GM21723 (cell line): ENCODE results near the gene USP20.
"Not testable (repeated sequence)": the region's sequence is repeated elsewhere in the genome, so short reads cannot be mapped to it uniquely, and the experiment has no call there.

ENCODE experiments used
- ATAC-seq: cut with Tn5 transposase; IDR thresholded peaks from one replicate; pipeline ENCODE4 v1.9.1; 2021; ENCODE audit warnings: mild to moderate bottlenecking, moderate library complexity; ENCODE audit not compliant: unreplicated experiment

USP20 gene

DNA sequence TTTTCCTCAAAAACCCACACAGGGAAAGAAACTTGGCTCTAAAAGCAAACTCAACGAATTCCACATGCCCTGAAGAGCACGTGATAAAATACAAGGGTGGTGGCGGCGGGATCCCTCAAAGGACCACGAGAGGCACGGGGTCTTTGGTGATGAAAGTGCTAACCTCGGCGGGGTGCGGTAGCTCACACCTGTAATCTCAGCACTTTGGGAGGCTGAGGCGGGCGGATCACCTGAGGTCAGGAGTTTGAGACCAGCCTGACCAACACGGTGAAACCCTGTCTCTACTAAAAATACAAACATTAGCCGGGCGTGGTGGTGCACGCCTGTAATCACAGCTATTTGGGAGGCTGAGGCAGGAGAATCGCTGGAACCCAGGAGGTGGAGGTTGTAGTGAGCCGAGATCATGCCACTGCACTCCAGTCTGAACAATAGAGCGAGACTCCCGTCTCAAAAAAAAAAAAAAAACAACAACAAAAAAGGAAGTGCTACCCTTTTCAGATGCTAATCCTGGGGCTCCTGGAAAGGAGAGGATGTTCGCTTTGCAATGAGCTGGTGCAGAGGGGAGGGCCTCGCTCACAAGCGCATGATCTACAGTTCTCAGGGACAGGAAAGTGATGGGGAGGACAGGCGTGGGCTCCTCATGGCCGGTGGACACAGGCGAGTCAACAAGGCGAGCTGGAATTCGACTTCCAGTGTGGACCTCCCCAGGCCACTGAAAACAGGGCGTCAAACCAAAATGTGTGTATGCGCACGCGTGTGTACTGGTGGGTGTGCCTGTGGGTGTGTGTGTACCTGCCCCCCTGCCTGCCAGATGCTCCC lies 54.1 kb downstream of the USP20 start:
- no peak for ATAC-seq

DNA sequence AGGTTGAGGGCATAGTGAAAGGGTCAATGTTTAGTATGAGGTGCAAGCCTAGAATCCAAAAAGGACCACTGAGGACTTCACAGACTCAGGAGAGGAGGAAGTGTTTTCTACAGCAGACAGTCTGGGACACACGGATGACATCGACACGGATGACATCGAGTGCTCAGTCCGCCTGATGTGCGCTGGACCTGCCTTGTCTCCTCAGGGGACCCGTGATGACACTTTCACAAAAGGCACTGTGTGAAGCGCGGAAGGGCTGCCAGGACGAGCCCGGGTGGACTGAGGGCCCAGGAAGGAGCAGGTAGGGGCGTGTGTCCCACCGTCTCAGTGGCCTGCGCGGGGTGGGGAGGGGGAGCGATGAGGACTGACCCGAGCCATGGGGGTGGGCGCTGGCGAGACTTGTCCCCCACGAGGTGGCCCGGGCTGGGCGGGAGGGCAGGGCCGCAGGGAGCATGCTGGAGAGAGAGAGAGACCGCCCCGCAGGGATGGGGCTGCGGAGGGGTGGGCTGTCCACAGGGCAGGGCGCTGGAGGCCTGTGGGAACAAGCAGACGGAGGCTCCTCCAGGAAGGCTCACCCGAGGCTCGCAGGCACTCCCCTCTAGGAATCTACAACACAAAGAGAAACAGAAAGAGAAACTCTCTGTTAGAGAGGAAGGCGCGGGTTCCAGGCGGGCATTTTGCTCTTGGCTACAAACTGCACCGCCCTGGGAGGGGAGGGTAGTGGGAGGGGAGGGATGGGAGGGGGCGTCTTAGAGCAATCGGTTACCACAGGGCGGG lies 54.9 kb downstream of the USP20 start:
- ATAC-seq, result no peak

DNA sequence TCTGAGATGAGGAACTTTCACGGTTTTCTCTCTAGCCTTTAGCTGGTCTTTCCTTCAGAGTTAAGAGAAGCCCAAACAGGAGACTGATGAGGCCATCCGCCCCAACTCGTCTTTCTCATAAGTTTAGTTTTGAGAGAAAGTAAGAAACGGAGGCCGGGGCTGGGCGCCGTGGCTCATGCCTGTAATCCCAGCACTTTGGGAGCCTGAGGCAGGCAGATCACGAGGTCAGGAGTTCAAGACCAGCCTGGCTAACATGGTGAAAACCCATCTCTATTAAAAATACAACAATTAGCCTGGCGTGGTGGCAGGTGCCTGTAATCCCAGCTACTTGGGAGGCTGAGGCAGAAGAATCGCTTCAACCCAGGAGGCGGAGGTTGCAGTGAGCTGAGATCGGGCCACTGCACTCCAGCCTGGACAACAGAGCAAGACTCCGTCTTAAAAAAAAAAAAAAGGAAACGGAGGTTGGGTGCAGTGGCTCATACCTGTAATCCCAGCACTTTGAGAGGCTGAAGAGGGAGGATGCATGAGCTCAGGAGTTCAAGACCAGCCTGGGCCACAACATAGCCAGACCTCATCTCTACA lies 55.6 kb downstream of the USP20 start:
- ATAC-seq, result not testable (repeated sequence)

DNA sequence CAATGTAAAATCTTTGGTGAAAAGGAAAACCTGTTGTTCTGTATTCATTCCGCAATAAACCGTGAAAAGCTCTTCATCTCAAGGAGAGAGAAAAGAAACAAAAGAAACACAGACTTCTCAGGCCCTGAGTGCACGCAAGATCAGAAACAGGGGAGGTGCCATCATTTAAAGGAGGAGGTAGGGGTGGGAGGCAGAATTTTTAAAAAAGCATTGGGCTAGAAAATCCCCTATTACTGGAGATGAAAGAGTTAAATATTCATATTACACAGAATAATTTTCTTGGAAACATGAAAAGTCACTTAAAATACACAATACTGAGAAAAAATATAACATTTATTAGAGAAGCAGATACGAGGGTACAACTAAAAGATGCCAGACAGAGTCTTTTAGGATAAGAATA lies 56.3 kb downstream of the USP20 start:
- ATAC-seq, result no peak

DNA sequence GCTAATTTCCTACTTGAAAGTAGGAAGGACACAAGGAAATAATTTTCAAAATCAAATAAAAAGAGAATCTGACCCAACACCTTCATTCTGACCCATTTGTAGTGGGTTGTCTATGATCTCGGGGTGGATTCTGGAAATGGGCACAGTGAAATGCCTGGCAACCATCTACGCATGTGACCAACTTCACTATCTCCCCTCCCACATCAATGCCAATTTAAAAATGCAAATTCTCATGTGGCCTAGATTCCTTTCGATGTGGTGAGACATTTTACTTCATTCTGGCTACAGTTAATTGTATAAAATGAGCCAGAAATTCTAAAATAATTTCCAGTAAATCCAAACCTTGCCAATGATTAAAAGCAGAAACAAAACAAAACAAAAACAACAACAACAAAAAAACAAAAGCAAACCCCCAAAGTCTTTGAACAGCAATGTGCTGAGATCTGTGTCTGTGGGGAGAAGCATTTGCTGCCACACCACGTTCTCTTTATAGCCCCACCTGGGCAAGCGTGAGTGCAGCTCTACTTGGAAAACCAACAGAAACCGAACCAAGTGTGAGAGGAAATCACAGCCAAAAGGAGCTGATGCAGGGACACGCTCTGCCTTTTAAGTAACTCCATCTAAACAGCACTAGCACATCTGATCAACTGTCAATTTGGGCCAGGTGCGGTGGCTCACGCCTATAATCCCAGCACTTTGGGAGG lies 59.0 kb downstream of the USP20 start:
- no peak for ATAC-seq

DNA sequence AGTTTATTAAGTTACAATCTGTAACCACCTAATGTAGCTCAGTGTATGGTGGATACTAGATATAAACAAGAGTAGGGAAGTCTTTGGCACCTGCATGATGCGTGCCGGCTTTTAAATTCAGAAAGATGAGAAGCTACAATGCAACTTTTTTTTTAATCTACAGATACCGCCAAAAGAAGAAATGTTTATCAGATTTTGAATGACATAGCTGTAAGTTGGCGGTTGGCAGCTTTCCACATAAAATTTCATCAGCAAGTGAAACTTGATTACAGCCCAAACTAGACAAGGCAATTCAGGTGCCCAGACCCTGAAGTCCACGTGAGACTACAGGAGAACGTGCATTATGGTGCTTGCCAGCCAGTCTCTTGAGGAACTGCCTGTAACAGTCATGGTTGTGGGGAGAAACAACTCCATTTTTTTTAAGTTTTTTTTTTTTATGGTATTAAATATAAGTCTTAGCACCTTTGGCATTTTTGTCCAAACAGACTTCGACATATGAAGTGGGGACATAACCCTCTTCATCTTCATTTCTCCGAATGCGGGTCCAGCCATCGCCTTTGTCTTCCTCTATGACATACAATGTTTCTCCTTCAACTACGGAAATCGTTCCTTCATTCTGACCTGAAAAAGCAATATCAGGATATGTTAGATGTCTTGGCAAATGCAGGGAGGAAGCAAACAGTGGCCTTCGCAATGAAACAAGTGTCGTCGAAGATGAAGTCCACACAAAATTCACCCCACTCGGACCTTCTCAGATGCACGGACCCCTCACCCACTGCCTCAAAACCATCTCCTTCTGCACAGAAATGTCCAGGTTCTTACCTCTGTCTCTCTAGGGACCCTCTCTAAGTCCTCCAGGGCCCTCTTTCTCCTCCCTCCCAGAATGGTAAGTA lies 60.4 kb downstream of the USP20 start:
- ATAC-seq, result no peak

DNA sequence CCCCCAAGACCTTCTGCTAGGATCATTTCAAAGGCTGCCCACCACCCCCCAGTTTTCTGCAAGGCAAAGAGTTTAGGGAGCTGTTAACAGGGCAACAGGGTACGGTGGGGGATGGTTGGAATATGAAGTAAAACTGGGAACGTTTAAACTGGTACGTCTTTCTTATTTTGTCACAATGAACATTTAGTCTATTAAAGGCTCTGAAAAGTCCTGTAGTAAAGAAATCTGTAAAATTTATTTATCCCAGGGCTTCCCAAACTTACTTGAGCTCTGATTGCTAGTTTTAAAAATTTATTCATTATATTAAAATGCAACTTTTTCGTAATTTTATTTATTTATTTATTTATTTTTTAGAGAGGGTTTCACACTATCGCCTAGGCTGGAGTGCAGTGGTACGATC lies 62.0 kb downstream of the USP20 start:
- ATAC-seq, result no peak

DNA sequence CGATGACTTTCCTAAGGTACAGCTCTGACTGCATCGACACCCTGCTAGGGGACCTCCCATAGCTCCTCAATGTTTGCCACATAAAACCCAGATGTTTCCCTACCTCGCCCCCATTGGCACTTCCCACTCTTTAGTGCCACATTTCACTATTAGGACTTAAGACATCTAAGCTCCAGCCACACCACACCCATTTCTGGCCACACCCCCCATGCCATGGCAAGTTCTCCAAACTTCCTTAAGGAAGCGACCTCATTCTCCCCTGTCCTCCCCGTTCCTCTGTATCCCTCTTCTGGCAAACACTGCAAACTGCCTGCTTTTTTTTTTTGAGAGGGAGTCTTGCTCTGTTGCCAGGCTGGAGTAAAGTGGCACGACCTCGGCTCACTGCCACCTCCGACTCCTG lies 62.9 kb downstream of the USP20 start:
- no peak for ATAC-seq

DNA sequence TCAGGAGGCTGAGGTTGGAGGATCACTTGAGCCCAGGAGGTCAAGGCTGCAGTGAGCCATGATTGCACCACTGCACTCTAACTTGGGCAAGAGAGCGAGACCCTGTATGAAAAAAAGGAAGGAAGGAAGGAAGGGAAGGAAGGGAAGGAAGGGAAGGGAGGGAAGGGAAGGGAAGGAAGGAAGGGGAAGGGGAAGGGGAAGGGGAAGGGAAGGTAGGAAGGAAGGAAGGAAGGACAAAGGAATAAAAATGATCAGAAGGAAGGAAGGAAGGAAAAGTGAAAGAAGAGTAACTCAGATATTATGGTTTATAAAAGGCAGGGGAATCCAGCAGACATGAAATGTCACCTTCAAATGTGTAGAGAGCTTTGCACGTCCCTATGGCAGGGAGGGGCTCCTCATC lies 64.4 kb downstream of the USP20 start:
- ATAC-seq, result no peak

DNA sequence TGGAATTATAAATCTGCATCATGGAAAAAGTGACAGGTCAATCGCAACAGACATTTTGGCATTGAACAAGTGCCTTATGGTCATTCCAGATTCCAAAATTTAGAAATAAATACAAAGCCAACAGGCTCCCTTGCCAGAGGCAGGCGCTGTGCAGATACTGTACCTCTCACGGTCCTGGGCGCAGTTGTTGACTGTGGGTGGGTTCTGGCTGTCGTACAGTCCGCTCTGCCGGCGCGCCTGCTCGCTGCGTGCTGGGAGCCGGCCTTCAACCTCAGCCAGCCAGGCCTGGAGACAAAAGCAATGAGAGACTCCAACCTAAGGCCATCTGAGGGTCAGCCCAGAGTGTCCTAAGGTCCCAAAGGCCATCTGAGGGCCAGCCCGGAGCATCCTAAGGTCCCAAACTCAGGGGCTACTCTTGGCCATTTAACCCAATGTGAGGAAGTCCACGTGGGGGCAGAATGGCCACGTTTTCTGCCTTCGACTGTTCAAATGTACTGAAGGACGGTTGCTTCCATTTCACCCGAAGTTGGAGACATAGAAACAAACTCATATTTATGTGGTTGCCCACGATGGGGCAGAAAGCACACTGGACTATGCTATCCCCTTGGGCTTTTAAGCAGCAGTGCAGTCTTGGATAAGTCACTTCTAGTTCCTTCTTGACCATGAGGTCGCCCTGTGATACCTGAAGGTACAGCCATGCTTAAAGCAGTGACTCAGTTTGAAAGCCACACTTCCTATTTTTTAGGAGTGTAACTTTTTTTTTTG lies 65.2 kb downstream of the USP20 start:
- ATAC-seq, result peak; percentile 75

DNA sequence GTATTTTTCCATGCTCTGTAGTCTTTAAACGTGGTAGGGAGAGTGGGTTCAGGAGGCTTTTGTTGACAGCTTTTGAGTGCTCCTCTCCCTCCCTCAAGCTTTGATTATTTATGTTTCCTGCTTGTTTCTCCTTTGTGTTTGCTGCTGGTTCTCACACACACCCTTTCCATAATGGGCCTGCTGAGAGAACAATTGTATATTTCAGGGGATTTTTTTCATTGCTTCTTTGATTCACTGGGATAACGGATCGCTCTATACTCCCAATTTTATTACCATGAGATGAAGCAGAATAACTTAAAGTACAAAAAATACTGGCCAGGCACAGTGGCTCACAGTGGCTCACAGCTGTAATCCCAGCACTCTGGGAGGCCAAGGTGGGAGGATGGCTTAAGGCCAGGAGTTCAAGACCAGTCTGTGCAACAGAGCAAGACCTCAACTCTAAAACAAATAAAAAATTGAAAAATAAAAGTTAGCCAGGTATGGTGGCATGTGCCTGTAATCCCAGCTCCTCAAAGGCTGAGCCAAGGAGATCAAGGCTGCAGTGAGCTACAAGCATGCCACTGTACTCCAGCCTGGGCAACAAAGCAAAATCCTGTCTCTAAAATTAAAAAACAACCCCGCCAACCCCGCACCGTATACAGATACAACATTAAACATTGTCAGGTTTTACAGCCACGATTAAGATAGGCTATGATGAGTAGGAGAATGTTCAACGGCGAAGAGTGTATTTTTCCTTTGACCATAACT lies 66.9 kb downstream of the USP20 start:
- ATAC-seq, result no peak

DNA sequence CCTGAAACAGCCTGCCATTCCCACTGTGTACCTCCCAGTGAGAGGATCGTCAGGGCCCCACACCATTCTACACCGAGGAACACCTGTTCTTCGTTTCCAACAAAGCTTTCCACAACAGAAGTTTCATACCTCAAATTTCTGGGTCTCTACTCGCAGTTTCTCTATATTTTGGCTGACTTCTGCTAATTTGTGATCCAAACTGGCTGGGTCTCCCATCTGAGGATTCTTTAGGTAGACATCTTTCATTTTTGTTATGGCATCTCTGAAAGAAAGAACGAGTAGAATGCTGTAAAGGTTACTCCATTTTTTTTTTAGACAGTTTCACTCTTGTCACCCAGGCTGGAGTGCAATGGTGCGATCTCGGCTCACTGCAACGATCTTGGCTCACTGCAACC lies 67.5 kb downstream of the USP20 start:
- ATAC-seq, result no peak

DNA sequence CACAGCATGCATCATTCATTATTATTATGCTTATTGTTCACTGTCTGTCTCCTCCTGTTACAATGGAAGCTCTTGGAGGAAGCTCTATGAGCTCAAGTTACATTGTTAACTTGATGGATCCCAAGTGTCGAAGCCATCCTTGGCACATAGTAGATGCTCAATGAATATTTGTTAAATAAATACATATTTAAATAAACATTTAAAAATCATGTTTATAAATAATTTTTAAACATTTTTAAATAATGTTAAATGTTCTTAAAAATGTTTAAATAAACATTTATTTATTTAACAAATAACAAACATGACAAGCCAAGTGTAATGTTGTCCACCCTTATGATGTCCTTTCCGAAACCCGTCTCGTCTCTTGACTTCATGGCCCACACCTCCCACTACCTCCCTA lies 69.5 kb downstream of the USP20 start:
- no peak for ATAC-seq

DNA sequence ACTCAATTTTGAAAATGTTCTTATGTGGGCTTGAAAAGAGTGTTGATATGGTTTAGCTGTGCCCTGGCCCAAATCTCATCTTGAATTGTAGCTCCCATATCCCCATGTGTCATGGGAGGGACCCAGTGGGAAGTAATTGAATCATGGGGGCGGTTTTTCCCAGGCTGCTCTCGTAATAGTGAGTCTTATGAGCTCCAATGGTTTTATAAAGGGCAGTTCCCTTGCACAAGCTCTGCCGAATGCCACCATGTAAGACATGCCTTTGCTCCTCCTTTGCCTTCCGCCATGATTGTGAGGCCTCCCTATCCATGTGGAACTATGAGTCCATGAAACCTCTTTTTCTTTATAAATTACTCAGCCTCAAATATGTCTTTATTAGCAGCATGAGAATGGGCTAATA lies 71.0 kb downstream of the USP20 start:
- ATAC-seq, result no peak

DNA sequence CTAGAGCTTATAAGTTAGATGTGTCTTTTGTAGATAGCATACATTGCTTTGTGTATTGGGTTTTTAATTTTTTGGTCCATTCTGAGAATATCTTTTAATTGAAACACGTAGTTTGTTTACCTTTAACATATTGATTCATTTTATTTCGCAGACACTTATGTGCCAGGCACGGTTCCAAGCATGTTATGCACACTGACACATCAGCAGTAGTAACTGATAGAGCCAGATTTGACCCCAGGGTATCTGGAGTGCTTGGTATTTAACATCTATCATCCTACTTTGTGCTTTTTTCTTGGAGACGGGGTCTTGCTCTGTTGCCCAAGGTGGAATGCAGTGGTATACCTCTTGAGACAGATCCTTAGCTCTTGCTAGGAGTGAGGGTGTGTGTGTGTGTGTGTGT lies 71.9 kb downstream of the USP20 start:
- ATAC-seq, result no peak

DNA sequence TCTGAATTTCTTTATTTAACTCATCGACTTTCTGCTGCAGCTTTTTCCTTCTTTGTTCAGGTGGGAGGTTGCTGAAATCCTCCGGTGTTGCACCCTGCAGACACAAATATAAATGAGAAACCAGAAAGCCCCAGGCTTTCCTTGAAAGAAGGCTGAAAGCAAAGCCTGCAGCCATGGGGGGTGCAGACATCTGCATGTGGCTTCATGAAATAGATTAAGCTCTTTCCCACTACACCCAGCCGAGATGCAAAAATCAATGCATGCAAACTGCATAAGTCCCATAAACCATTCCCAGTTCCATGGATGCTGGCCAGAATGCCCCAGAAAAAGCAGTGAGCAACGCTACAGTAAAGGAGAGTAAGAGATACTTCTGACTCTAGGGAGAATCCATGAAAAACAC lies 73.6 kb downstream of the USP20 start:
- no peak for ATAC-seq

DNA sequence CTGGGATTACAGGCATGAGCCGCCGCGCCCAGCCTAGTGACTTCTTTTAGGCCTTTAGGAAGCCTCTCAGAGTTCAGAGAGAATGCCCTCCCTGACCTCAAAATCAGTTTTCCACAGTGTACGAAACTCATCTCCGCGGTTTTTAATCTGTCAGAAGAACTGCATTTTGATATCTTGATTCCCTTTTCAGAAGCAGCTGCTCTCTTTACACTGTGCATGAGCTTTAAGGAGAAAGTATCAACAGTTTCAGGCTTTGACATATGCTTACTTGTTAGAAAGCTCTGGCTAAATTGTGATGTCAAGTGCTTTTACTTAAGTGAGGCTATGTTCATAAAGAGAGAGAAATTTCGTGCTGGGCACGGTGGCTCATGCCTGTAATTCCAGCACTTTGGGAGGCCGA lies 74.6 kb downstream of the USP20 start:
- no peak for ATAC-seq

DNA sequence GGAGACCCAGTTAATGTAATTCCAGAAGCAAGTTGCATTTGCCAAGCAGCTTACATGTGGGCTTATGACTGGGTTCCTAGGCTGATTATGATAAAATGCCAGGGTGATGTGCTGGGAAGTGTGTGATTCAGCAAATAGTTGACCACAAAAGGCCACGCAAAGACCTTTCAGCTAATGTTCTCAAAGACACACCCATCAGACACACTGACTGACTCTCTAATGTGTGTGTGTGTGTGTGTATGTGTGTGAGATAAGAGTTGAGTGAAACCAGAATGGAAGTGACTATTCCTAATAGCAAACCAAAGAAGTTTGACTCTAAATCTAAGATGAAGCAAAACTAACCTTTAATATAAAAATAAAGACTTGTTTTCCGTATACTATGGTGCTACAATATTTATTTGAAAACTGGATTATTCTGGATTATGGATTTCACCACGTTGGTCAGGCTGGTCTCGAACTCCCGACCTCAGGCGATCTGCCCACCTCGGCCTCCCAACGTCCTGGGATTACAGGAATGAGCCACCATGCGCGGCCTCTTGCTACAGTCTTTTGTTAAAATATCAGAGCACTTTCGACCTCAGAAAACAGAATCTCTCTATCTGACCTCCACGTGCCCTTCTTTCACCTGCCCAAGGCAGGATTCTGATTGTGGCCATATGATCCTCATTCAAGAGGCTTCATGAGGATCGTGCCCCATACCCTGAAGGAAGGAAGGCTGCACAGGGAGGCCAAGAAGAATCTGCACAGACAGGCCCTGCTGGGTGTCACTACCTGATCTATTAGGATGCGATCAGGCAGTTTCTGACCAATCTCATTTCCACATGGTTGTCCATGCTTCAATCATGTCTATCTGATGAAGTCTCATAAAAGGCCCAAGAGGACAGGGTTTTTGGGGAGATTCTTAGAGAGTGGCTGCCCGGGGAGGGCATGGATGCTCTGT lies 75.6 kb downstream of the USP20 start:
- ATAC-seq, result no peak
